PC-3 (cell line): Measurements from ENCODE around the gene TNRC6C. TPM values are rescaled to one million over a fixed set of nuclear protein-coding genes. Genes with fewer than 3 reads are reported as not detected.

ENCODE experiments used
- ATAC-seq: fragments of 200-7000 bp; cut with Tn5 transposase; 2 replicates; pipeline ENCODE4 v1.9.1; 2020; ENCODE audit warnings: mild to moderate bottlenecking, moderate library complexity
- BruUV-seq: library from RNA; stranded (reverse); fragments of 400-500 nt; replicated peaks from 2 replicates; lab custom pipeline; 2021; lab: Mats Ljungman, UMichigan
- CTCF ChIA-PET: fragments of 300-600 bp; sonication (Branson Sonifier 250); formaldehyde crosslinking; loops from one replicate; lab custom pipeline; 2022; ENCODE audit warnings: antibody characterized with exemption; lab: Charles Lee
- POLR2A ChIA-PET: fragments of 300-600 bp; sonication (Branson Sonifier 250); formaldehyde crosslinking; loops from one replicate; lab custom pipeline; 2022; ENCODE audit warnings: antibody characterized with exemption; ENCODE audit not compliant: unreplicated experiment; lab: Charles Lee
- DNase-seq: peaks from one replicate; pipeline ENCODE4 v3.0.0-alpha.2; 2015
- H2AFZ ChIP-seq: fragments of 300-600 bp; sonication (generic); 2 replicates; pipeline ENCODE4 v1.6.0; 2016; ENCODE audit warnings: antibody characterized with exemption, low read length
- H3F3A ChIP-seq: fragments of 300-600 bp; sonication (generic); one replicate; pipeline ENCODE4 v1.6.0; 2017; ENCODE audit warnings: antibody characterized with exemption, low read length, control low read depth, mild to moderate bottlenecking; ENCODE audit not compliant: unreplicated experiment
- H3K27ac ChIP-seq: fragments of 300-600 bp; sonication (generic); 2 replicates; pipeline ENCODE4 v1.5.1; 2016; ENCODE audit warnings: mild to moderate bottlenecking, low read length
- H3K27me3 ChIP-seq: fragments of 300-600 bp; sonication (generic); 2 replicates; pipeline ENCODE4 v1.6.1; 2016; ENCODE audit warnings: low read length, mixed read lengths
- H3K36me3 ChIP-seq: fragments of 300-600 bp; sonication (generic); 2 replicates; pipeline ENCODE4 v1.6.1; 2016; ENCODE audit warnings: low read depth, mixed run types, low read length, mixed read lengths
- H3K4me1 ChIP-seq: fragments of 300-600 bp; sonication (generic); 2 replicates; pipeline ENCODE4 v1.5.1; 2016; ENCODE audit warnings: low read length; ENCODE audit not compliant: insufficient read depth
- H3K4me2 ChIP-seq: fragments of 300-600 bp; sonication (generic); 2 replicates; pipeline ENCODE4 v1.6.0; 2016; ENCODE audit warnings: low read length
- H3K4me3 ChIP-seq: fragments of 300-600 bp; sonication (generic); 2 replicates; pipeline ENCODE4 v1.5.1; 2016; ENCODE audit warnings: mild to moderate bottlenecking, low read length, mixed read lengths
- H3K79me2 ChIP-seq: fragments of 300-600 bp; sonication (generic); 2 replicates; pipeline ENCODE4 v1.6.1; 2017; ENCODE audit warnings: low read length, mixed read lengths
- H3K9ac ChIP-seq: fragments of 300-600 bp; sonication (generic); 2 replicates; pipeline ENCODE4 v1.6.0; 2016; ENCODE audit warnings: mild to moderate bottlenecking, low read length
- H3K9me2 ChIP-seq: fragments of 300-600 bp; sonication (generic); replicated peaks from 2 replicates; pipeline ENCODE4 v1.6.1; 2016; ENCODE audit warnings: mixed run types, low read length, mixed read lengths
- H3K9me3 ChIP-seq: fragments of 300-600 bp; sonication (generic); 2 replicates; pipeline ENCODE4 v1.6.1; 2016; ENCODE audit warnings: low read length, mixed read lengths
- H4K20me1 ChIP-seq: fragments of 300-600 bp; sonication (generic); 2 replicates; pipeline ENCODE4 v1.6.1; 2016; ENCODE audit warnings: low read length, mixed read lengths
- CTCF ChIP-seq: fragments of 300-600 bp; sonication (generic); conservative IDR thresholded peaks from 2 replicates; pipeline ENCODE4 v1.5.1; 2017; ENCODE audit warnings: antibody characterized with exemption, low read depth, mild to moderate bottlenecking, low read length
- EZH2 ChIP-seq: fragments of 300-600 bp; sonication (generic); IDR thresholded peaks from one replicate; pipeline ENCODE4 v1.6.1; 2017; ENCODE audit warnings: antibody characterized with exemption, mild to moderate bottlenecking, low read length; ENCODE audit not compliant: unreplicated experiment
- EZH2phosphoT487 ChIP-seq: fragments of 300-600 bp; sonication (generic); IDR thresholded peaks from 2 replicates; pipeline ENCODE4 v1.6.1; 2018; ENCODE audit warnings: mild to moderate bottlenecking, antibody characterized with exemption, low read length, borderline replicate concordance
- intact Hi-C: fragments of 100-400 bp; cut with micrococcal nuclease; formaldehyde crosslinking; loops from 2 replicates; pipeline ENCODE4 v1.9.0; 2023
- total RNA-seq: library from RNA; depleted of rRNA; stranded (reverse); fragments of >200 nt; gene quantifications from 2 replicates; pipeline ENCODE4 v1.2.3, GENCODE V29; 2014

Gene TNRC6C
- total RNA-seq, 1 experiment from 2014 or later: 5.3 TPM

- ATAC-seq: no peak
- peaks cover 10% of the 10 kb centered on the region for H3K4me1 ChIP-seq
- TF ChIP-seq CTCF (no peak), EZH2phosphoT487 (no peak), EZH2 (no peak)
- H3K4me2 ChIP-seq: no peak overlapping the region
- H4K20me1 ChIP-seq: no peaks in the 10 kb centered on the region
- CTCF ChIA-PET: interaction anchor here (0.6 kb wide), 1 partner anchor 37 kb away, joined by 3 read pairs; no protein-coding TSS in a partner anchor
- no peaks in the 10 kb centered on the region for H3K79me2 ChIP-seq
- H3K9me3 ChIP-seq: no peaks in the 10 kb centered on the region
- no peak overlapping the region for H3K9ac ChIP-seq
- DNase-seq: no peak
- H3K4me3 ChIP-seq: no peak overlapping the region
- H3K27me3 ChIP-seq: no peaks in the 10 kb centered on the region
- no peaks in the 10 kb centered on the region for H3F3A ChIP-seq
- H3K27ac ChIP-seq: no peak overlapping the region
- H3K36me3 ChIP-seq: 0 out of 2 replicates have a peak, but pooled peaks cover 2% of the 10 kb centered on the region
- H2AFZ ChIP-seq: no peak overlapping the region
- intact Hi-C loops: no loop called here
- POLR2A ChIA-PET: no interaction called here
- H3K9me2 ChIP-seq: no peaks in the 10 kb centered on the region
- no TSS peak for BruUV-seq
Measured at GRCh38 chr17:78111016-78111726, 152.7 kb downstream of the TNRC6C start.

- BruUV-seq: no TSS peak
- ChIA-PET CTCF (no interaction called here), POLR2A (no interaction called here)
- Histone ChIP-seq H3K27me3 (no peaks in the 10 kb centered on the region), H3K79me2 (no peaks in the 10 kb centered on the region), H3K4me3 (no peak overlapping the region), H3K9me3 (no peaks in the 10 kb centered on the region), H3K27ac (no peak overlapping the region), H3K4me2 (no peak overlapping the region), H3K36me3 (0 out of 2 replicates have a peak, but pooled peaks cover 2% of the 10 kb centered on the region), H3F3A (no peaks in the 10 kb centered on the region), H3K4me1 (peaks cover 10% of the 10 kb centered on the region), H4K20me1 (no peaks in the 10 kb centered on the region), H3K9me2 (no peaks in the 10 kb centered on the region), H2AFZ (no peak overlapping the region), H3K9ac (no peak overlapping the region)
- intact Hi-C loops: loop anchor here (1.0 to 2.0 kb wide), 2 partner anchors 65 to 139 kb away; no protein-coding TSS in a partner anchor
- no peak for DNase-seq
- TF ChIP-seq EZH2 (no peak), CTCF (no peak), EZH2phosphoT487 (no peak)
- no peak for ATAC-seq
Measured at GRCh38 chr17:78111727-78112517, 153.4 kb downstream of the TNRC6C start.
